Activated naive CD8-positive, alpha-beta T cell treated with anti-CD3 and anti-CD28 coated beads, Interleukin-2, amount 50 U/mL, for 16 hours (primary cell): ENCODE measurements around the gene S100A9.
"Not testable (repeated sequence)": the region's sequence is repeated elsewhere in the genome, so short reads cannot be mapped to it uniquely, and the experiment has no call there.

Experiments used
- DNase-seq: peaks from one replicate; pipeline ENCODE4 v3.0.0-alpha.2; 2020; ENCODE audit warnings: low read depth, low spot score

S100A9 gene

DNA sequence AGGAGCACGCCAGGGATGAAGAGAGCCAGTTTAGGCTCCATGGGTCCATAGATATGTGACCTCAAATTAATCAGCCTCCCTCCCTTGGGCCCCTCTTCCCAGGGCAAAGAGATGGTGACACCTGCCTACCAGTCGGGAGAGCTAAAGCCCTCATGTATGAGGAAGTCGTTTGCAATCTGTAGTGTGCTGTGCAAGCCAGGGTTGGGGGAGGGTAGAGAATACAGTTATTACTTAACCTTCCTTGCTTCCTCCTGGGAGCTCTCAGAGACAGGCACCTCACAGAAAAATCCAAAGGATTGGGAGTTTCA, 13.0 kb upstream of the S100A9 start:
- DNase-seq, result no peak

DNA sequence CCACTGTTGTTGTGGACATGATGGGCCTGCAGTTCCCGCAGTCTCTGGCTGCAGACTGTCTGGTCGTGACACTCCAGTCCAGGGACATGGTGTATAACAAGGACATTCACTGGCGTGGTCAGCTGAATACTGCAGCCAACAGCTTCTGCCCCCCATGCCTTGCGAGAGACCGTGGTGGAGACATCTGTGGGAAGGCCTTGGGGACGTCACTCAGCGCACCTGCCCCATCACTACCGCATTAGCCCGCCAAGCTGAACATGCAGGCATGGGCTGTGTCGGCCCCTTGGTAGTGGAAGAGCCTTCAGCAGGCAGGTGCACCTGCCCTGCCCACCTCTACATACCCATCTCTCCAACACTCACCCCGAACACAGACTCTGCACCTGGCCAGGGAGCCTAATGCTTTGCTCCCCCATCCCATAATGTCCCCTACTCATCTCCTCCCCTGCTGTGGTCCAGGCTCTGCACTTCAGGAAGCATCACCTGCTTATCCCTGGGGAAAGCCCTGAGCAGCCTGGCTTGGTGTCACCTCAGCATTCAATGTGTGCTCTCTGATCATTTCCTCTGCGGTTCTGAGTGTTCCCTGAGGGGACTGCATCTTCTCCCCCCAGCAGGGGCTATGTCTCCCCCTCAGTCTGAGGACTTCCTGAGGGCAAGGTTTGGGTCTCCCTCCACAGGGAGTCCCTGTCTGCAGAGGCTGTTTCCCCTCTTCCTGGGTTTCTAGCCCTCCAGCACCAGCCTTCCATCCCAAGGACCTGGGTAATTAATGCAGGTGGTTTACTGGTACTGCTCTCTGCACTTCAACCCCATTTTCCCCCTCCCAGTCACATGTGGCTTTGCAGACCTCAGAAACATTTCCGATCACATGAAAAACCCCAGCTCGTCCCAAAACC, 12.2 kb upstream of the S100A9 start:
- no peak for DNase-seq

DNA sequence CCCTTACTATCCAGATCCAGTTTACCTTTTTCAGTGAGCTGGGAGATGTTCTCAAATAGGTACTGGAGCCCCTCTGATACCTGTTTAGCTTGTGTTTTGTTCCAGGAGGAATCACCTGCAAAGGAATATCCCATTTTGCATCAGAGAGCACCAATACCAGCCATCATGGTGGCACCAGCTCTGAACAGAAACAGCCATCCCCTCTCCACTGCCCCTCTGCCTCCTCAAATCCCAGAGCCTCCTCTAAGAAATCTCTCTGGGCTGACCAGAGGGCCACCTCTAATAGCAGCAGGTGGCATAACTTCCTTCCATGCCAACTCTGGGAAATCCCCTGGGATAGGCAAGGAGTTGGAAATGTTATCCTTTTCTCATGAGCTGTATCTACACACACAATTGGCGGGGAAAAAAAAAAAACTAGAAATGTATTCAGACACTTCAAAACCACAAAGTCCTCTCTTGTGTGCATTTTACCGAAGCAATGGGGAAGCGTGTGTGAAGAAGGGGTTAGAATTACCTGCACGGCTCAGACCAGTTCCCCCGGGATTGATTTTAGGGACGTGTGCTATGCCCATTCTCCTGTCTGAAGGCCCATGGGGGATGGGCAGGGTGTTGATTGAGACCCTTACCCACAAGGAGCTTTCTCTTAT, 11.5 kb upstream of the S100A9 start:
- DNase-seq, result no peak

DNA sequence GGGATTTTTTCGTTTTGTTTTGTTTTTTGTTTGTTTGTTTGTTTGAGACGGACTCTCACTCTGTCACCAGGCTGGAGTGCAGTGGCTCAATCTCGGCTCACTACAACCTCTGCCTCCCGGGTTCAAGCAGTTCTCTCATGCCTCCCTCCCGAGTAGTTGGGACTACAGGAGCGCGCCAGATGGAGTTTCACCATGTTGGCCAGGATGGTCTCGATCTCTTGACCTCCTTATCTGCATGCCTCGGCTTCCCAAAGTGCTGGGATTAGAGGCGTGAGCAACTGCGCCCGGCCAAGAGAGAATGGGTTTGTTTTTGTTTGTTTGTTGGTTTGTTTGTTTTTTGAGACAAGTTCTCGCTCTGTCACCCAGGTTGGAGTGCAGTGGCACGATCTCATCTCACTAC, 10.6 kb upstream of the S100A9 start:
- not testable (repeated sequence) for DNase-seq

DNA sequence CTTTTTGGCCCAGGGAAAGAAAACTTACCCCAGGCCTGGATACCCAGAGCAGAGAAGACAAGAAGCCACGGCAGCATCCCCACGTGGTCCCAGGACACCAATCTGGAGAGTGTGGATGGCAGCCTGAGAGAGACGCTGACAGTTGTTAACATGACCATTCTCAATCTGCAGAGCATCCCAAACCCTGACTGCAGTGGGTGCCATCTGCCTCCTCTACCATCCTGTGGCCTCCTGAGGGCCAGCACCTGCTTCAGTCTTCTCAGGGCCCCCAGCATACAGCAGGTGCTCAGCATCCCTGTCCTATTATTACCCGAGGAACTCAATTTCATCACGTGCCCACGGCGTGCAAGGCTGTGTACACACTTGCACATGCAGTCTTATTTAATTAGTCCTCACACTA, 9.8 kb upstream of the S100A9 start:
- no peak for DNase-seq

DNA sequence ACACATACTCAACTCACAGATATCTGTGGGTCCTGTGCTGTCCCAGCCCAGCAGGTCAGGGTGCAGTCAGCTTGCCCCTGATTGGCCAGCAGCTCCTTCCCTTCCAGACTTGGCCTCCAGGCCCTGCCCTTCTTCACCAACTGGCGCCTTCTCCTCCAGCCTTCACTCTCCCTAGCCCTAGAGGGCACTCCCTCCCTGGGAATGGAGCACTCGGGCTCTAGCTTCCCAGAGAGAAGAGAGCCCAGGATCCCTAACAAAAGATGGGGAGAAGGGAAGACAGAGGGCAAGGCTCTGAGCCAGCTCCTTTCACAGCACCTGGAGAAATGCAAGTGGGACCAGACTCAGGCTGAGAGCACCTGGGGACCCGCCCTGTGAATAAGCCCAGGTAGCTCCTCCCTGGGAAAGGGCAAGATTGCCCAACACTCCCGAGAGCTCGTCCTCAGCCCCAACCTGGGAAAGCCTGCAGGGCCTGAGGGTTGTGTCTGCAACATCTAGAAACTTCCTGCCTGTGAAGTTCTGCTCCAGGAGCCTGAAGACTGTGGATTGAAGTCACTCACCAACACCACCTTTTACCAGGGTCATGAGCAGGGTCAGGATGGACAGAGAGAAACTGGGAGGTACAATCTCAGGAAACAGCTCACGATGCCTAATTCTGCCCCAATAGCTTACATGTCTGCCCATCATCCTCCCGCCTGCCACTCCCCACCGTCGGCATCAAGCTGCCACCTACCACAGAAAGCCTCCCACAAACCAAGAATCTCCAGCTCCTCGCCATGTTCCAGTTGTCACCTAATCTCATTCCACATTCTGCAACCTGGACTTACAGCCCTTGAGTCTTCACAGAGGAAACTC, 8.9 kb upstream of the S100A9 start, which contains the start of gene PGLYRP4:
Gene PGLYRP4, minus strand, starts transcription at position 331 of the 852 bp plus-strand sequence. CDS start 909 bp downstream, outside the sequence.
- no peak for DNase-seq

DNA sequence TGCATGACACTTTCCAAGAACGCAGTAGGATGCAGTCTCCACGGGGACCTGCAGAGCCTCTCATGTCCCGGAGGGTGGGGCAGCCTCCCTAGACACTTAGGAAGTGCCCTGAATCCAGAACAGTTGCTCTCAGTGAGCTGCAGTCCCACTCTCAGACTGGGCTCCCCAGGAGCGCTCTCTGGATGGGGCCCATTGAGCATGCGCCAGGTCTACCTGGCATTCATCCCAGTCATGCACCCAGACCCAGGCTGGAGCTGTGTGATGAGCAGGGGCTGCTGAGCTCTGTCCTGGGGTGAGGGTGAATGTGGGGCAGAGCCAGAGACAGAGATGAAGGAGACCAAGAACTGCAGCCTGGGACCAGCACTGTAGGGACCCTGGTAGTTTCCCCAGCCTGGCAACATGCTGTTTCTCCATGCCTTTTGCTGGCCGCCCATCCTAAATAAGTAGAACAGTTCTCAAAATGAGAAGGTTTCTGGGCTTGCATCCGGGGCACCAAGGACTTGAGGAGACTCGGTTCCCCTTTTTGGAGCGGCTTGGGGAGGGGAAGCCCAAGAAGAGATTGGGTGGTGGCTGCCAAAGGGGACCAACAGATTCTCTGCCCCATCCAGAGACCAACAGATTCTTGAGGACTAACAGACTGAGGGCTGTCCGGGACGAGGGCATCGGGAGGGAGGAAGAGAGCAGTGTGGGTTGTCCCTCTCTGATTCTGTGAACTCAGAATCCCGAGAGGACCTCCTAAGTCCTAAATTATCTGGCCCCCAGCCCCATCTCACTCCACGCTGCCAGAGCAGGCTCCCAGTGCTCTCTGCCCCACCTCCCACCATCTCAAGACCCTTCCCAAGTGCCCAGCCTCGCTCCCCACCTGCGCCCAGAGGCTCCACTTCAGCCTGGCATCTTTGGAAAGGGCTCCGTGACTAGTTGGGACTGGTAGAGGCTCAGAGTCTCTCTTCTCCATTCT, 8.0 kb upstream of the S100A9 start:
- no peak for DNase-seq

DNA sequence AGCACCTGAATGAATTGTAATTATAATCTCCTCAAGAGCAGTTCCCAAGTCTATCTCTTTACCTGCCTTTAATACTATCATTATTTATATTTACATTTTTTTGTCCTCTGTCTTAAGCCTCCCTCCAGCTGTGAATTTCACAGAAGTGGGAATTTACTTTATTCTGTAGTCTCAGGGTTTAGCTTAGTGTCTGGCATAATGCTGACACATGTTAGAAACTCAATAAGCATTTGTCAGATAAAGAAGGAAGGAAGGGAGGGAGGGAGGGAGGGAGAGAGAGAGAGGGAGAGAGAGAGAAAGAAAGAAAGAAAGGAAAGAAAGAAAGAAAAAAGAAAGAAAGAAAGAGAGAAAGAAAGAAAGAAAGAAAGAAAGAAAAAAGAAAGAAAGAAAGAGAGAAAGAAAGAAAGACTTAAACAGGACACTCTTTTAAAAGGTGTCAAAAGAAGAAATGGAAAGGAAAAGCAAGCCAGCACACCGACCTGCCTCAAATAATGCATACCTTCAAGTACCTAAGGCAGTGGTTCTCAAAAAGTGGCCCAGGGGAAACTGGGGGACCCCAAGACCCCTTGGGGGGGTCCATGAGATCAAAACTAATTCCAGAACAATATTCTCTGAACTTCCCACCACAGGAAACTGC, 7.2 kb upstream of the S100A9 start:
- DNase-seq, result no peak

DNA sequence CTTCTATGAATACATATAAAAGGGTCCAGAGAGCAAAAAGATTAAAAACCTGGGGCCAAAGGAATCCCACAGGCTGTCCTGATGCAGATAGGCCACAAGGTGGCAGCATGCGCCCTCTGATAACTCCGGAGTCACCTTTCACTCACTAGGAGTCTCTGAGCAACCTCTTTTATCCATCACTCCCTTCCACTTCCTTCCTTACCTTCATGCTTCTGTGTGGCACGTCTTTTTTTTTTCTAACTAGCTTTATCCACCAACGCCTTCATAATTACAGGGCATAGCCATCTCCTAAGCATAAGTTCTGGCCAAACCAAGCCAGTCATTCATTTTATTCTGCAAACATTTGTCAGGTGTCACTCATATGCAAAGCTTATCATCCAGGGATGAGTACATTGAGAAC, 5.1 kb upstream of the S100A9 start:
- peak; percentile 19 for DNase-seq

DNA sequence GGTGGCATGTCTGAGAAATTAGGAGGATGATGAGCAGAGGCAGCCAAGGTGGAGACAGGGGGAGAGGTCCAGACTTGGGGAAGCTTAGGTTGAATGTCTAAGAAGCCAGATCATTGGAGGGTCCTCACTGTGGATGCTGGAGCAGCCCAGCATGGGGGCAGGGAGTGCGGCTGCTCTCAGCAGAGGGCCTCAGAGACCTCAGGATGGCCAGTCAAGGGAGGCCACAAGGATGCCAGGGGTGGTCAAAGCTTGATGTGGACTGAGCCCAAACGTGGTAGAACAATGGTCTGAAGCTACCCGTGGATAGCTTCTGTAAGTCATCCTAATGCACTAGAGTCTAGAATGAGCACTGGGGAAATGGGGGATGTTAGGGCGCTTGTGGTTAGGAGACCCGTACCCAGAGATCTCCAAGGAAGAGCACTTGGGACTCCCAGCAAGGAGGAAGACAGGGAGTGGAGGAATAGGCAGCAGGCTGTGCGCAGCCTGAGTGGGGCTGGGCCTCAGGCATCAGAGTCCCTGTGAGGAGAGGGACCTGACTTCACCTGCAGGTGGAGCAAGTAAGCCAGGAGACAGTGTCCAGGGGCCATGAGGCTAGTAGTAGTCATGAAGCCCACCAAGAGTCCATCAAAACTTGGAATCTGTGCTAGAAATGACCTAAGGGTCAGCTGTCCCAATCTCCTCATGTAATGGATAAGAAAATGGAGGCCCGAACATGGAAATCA, 4.3 kb upstream of the S100A9 start:
- DNase-seq, result no peak

DNA sequence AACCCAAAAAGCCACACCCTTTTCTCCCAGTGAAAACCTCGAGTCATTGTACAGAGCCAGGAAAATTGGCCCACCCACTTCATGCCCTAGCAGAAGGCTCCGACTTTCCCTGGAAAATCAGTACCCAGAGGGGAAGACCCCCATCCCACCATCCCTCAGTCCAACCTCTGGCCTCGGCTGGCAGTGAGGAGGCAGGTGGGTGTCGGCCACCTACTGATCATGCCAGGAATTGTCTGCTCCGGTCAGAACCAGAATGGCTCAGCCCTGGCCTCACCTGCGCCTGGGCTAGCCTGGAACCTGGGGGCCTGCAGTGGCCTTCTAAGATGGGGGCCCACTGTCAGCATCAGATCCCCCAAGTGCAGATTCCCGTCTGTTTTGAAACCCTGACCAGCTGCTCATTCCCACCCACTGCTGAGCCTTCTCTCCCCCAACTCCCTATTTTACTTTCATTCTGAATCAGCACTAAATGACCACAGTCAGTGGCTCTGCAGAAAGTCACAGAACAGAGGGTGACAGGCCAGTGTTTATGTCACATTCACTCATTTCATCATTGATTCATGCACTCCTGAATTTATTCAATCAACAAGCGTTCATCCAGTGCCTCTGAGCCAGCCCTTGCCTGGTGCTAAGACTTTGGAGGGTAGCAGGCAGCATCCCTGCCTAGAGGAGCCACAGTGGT, 3.0 kb upstream of the S100A9 start:
- no peak for DNase-seq

DNA sequence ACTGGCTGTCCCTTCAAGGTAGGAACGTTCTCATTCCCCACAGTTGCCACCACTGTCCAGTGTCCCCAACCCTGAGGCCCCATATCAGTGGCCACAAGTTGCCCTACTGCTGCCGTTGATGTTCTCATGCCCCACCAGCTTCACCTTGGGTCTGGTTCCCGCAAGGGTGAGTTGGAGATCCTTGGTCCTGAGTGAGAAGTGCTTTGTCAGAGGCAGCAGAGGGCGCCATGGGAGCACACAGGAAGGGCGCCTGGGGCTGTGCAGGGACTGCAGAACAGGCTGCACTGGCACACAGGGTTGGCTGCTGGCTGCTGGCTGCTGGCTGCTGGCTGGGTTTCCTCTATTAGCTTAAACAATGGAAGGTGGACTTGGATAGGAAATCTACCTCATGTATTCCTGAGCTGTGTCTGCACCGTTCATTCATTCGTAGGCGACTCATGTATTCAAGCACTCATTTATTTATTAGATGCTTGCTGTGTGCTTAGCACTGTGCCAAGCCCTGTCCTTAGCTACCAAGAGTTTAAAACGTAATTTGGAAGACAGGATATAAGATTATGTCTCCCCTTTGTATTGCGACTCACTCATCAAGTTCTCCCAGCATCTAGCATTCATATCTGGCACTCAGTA, 2.1 kb upstream of the S100A9 start:
- no peak for DNase-seq

DNA sequence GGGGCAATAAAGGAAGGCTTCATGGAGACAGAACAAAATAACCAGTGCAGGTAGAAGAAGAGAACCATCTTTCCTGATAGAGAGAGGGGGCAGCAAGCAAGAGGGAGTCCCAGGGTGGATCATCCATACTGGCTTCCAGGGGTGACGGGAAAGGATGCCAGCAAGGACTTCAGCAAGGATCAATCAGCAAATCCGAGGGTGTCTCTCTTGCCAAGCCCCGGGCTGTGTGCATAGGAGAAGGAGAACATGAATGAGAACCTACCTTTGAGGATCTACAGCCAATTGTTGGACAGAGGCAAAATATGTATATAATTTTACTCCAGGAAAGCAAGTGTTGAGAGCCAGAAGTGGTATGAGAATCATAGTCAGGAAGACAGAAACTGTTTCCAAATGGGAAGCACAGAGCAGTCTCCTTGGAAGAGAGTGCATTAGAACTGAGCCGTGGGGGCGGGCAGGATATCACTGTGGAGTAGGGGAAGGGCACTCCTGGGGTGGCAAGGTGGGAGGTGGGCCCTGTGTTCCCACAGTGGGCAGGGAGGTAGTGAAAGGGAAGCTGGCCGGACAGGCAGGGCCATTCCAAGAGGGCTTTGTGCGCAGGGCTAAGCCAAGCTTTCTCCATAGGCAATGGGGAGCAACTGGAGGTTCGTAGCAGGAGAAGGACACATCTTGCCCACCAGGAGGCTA, 1.1 kb upstream of the S100A9 start:
- no peak for DNase-seq

DNA sequence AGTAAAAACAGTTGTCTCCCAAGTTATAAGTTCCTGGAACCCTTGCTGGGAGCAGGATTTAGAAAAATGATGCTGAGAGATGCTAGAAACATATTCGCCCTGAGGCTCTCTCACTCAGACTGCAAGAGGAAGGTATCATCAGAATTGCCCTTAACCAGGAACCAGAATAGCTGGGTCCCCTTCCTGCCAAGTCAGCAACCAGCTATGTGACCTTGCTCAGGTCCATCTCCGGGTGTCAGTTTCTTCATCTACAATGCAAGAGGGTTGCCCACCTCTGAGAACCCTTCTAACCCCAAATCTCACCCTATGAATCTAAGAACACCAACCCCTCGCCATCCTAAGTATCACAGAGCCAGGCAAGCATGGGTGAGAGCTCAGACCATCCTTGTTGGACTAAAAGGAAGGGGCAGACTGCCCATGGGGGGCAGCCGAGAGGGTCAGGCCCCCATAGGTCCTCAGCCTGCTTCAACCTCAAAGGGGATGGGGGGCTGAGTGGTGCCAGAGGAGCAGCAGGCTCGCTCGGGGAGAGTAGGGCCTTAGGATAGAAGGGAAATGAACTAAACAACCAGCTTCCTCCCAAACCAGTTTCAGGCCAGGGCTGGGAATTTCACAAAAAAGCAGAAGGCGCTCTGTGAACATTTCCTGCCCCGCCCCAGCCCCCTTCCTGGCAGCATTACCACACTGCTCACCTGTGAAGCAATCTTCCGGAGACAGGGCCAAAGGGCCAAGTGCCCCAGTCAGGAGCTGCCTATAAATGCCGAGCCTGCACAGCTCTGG, 390 bp upstream of the S100A9 start:
- no peak for DNase-seq

DNA sequence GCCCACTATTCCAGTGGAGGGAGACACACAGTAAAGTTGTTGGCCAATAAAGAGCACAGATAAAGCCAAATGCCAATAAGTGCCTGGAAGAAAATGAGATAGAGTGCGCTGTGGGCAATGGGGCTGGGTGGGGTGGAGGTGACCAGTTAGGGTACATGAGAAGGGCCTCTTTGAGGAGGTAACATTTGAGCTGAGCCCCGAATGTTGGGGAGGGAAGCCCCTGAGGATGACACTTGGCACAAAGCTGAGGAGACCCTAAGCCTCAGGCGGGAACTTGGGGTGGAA, 979 bp downstream of the S100A9 start:
- DNase-seq, result no peak

DNA sequence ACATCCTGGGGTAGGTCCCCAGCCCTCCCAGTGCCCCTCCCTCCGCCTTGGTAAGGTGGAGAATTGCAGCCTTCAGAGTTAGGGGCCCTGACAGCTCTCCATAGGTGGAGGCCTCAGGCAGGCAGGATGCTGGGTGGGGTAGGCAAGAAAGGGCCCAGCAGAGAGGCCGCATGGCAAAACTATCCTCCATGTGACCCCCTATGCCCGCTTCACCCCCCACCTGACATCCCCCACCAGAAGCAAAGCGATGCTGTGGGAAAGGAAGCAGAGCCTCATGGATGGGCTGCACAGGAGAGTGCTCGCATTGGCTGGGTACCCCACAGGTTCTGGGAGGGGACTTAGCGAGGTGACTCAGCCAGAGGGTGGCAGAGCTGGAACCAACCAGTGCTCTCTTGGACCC, 1.6 kb downstream of the S100A9 start:
- DNase-seq, result no peak

DNA sequence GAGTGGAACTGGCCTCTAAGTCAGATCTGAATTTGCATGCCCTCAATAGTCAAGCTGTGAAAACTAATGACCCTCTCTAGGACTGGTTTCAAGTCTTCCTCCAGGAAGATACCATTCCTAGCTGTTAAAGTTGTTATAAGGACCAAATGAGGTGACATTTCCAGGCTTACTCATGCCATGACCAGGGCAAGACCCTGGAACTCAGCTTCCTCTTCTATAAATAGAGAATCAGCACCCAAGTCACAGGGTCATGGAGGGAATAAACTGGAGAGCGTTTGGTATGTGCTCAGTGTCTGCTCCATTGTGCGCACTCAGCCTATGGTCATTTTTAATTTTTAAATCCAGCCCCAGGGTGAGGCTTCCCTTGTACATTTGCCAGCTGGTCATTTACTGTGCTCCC, 2.5 kb downstream of the S100A9 start:
- no peak for DNase-seq
